BLaER1 treated with 17β-estradiol and CSF1 and Interleukin-3, amounts not matched to agents 10 nM and 100 nM (cell line): ENCODE data around the gene LAMC1.
"Not testable (repeated sequence)": the region's sequence is repeated elsewhere in the genome, so short reads cannot be mapped to it uniquely, and the experiment has no call there.

Experiments
- H3K27ac ChIP-seq, 11 experiments: shearing (Covaris generic); formaldehyde crosslinking; 2 replicates each; pipeline ENCODE4 v1.8.1; 2022
- H3K27me3 ChIP-seq, 11 experiments: shearing (Covaris generic); formaldehyde crosslinking; 2 replicates each; pipeline ENCODE4 v1.8.1; 2022
- H3K36me3 ChIP-seq, 11 experiments: shearing (Covaris generic); formaldehyde crosslinking; 2 replicates each; pipeline ENCODE4 v1.8.1; 2022
- H3K4me1 ChIP-seq, 10 experiments: shearing (Covaris generic); formaldehyde crosslinking; 2 replicates each; pipeline ENCODE4 v1.8.1; 2022
- H3K4me2 ChIP-seq, 11 experiments: shearing (Covaris generic); formaldehyde crosslinking; 2 replicates each; pipeline ENCODE4 v1.8.1; 2022
- H3K4me3 ChIP-seq, 10 experiments: shearing (Covaris generic); formaldehyde crosslinking; 2 replicates each; pipeline ENCODE4 v1.8.1; 2022
- H3K9ac ChIP-seq, 11 experiments: shearing (Covaris generic); formaldehyde crosslinking; 2 replicates each; pipeline ENCODE4 v1.8.1; 2022
- H3K9me3 ChIP-seq, 11 experiments: shearing (Covaris generic); formaldehyde crosslinking; replicated peaks in 1 of 11; 2 replicates each; pipeline ENCODE4 v1.8.1; 2022
- H4K20me1 ChIP-seq, 11 experiments: shearing (Covaris generic); formaldehyde crosslinking; 2 replicates each; pipeline ENCODE4 v1.8.1; 2022
- Cebpa-rat ChIP-seq, 11 experiments: shearing (Covaris generic); IDR thresholded peaks; 2 replicates each; pipeline ENCODE4 v1.8.1; 2022

The LAMC1 gene

DNA sequence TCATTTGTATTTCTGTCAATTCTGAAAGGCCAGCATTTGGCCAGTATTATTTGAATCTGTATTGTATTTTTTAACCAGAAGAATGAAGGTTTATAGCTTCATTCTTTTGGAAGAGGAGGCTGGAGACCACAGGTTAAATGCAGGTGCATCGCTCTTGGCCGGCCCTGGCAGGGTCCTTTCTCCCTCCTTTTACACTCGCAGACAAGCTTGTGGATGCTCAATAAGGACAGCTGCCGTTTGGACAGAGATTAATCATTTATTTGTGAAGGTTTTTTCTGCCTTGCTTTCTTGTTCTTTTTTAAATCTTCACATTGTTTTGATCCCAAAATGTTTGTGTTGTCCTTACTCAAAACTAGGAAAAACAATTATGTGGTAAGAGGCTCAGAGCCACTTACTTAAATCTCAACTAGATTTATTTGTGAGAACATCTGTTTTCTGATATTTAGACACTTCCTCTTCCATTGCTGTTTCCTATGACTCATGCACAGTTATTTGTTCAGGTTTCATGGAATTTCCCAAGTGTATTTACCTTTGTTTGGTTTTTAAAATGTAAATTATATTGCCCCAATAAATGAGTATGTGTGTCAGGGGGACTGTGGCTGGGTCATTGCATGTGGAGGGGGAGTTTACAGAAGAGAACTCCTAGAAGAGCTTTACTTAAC is 116.2 kb downstream of the LAMC1 start:
- Histone ChIP-seq H3K4me3 (no peak overlapping the region), H3K4me1 (peaks cover 8 to 25% (median 18%) of the 10 kb centered on the region in 10 experiments), H4K20me1 (0 out of 22 replicates have a peak, but pooled peaks cover 0 to under 1% (median 0%) of the 10 kb centered on the region in 11 experiments), H3K27me3 (no peaks in the 10 kb centered on the region), H3K4me2 (peak overlapping the region in 9 of 11 experiments; percentile 26 to 75 (median 63); a peak in 18 of 22 replicates), H3K36me3 (peaks cover 79 to 100% (median 94%) of the 10 kb centered on the region in 11 experiments), H3K9ac (peak overlapping the region in 5 of 11 experiments; percentile 34 to 51 (median 39); a peak in 8 of 22 replicates), H3K27ac (peak overlapping the region; percentile 23 to 72 (median 60); a peak in 18 of 22 replicates), H3K9me3 (no peaks in the 10 kb centered on the region)
- 0 out of 22 replicates have a peak, but pooled peaks of 1 of the 11 experiments have one; percentile 12 for TF ChIP-seq Cebpa-rat (IDR thresholded peaks at IDR 0.05)

DNA sequence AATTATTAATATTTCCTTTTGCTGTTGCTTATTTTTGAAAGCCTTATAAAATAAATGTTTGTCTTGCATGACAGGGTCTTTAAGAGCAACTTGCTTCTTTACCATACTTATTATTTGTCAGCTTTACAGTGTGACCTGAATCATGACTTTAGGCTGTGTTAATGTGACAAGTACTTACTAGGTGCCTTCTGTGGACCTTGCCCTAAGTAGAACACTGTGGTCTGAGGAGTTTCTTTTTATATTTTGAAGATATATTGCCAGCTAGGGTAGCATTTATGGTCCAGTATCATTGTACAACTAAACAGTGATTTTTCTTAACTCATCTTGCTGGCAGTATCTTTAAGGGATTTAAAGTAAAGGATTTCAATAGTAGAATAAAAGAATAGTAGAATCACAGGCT is 117.4 kb downstream of the LAMC1 start:
- H3K4me3 ChIP-seq = no peak overlapping the region
- TF ChIP-seq Cebpa-rat (IDR thresholded peaks at IDR 0.05) = no peak
- H3K9ac ChIP-seq = no peak overlapping the region
- H3K4me2 ChIP-seq = peak overlapping the region in 1 of 11 experiments; percentile 26; a peak in 2 of 22 replicates
- H3K4me1 ChIP-seq = peaks cover 8 to 29% (median 18%) of the 10 kb centered on the region in 10 experiments
- 0 out of 22 replicates have a peak, but pooled peaks cover 0 to 5% (median 0%) of the 10 kb centered on the region in 11 experiments for H4K20me1 ChIP-seq
- H3K9me3 ChIP-seq = no peaks in the 10 kb centered on the region
- H3K36me3 ChIP-seq = peaks cover 67 to 96% (median 88%) of the 10 kb centered on the region in 11 experiments
- no peaks in the 10 kb centered on the region for H3K27me3 ChIP-seq
- H3K27ac ChIP-seq = peak overlapping the region in 6 of 11 experiments; percentile 53 to 72 (median 66); a peak in 9 of 22 replicates

DNA sequence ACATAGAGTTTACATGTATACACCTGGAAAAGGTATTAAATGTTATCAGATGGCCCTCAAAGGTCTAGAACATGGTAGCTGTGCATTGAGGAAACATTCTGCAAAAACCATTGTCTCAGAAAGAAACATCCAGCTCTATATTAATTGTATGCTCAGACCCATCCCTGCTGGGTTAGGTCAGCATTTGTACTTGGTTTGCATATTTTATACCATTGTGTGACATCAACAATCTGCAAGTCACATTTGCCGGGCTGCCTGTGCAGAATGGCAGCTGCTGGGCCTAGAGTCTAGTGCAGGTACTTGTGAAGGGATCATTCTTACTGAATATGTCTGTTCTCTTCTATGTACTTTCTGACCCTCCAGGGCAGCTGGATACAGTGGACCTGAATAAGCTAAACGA is 119.0 kb downstream of the LAMC1 start:
- H3K27ac ChIP-seq = no peak overlapping the region
- H3K4me2 ChIP-seq = no peak overlapping the region
- no peak for TF ChIP-seq Cebpa-rat (IDR thresholded peaks at IDR 0.05)
- no peak overlapping the region for H3K4me3 ChIP-seq
- no peaks in the 10 kb centered on the region for H3K9me3 ChIP-seq
- no peaks in the 10 kb centered on the region for H3K27me3 ChIP-seq
- 0 out of 22 replicates have a peak, but pooled peaks cover 0 to 5% (median 0%) of the 10 kb centered on the region in 11 experiments for H4K20me1 ChIP-seq
- no peak overlapping the region for H3K9ac ChIP-seq
- H3K36me3 ChIP-seq = peaks cover 54 to 81% (median 72%) of the 10 kb centered on the region in 11 experiments
- H3K4me1 ChIP-seq = peaks cover 8 to 29% (median 18%) of the 10 kb centered on the region in 10 experiments

DNA sequence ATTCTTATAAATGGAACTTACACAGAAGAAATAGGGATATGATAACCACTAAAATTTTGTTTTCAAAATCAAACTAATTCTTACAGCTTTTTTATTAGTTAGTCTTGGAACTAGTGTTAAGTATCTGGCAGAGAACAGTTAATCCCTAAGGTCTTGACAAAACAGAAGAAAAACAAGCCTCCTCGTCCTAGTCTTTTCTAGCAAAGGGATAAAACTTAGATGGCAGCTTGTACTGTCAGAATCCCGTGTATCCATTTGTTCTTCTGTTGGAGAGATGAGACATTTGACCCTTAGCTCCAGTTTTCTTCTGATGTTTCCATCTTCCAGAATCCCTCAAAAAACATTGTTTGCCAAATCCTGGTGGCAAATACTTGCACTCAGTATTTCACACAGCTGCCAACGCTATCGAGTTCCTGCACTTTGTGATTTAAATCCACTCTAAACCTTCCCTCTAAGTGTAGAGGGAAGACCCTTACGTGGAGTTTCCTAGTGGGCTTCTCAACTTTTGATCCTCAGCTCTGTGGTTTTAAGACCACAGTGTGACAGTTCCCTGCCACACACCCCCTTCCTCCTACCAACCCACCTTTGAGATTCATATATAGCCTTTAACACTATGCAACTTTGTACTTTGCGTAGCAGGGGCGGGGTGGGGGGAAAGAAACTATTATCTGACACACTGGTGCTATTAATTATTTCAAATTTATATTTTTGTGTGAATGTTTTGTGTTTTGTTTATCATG is 120.5 kb downstream of the LAMC1 start:
- Histone ChIP-seq H3K4me1 (peaks cover 8 to 23% (median 14%) of the 10 kb centered on the region in 10 experiments), H3K4me2 (no peak overlapping the region), H3K27ac (no peak overlapping the region), H3K36me3 (peaks cover 40 to 65% (median 58%) of the 10 kb centered on the region in 11 experiments), H3K27me3 (no peaks in the 10 kb centered on the region), H4K20me1 (0 out of 22 replicates have a peak, but pooled peaks cover 0 to 5% (median 0%) of the 10 kb centered on the region in 11 experiments), H3K4me3 (no peak overlapping the region), H3K9ac (no peak overlapping the region), H3K9me3 (no peaks in the 10 kb centered on the region)
- TF ChIP-seq Cebpa-rat (IDR thresholded peaks at IDR 0.05) = no peak

GRCh38 chr1:183144752-183145151 is 121.5 kb downstream of the LAMC1 start:
- Histone ChIP-seq H4K20me1 (0 out of 22 replicates have a peak, but pooled peaks cover 0 to 5% (median 0%) of the 10 kb centered on the region in 11 experiments), H3K4me2 (no peak overlapping the region), H3K4me3 (no peak overlapping the region), H3K27me3 (no peaks in the 10 kb centered on the region), H3K27ac (0 out of 22 replicates have a peak overlapping the region, but pooled peaks of 1 of the 11 experiments have one; percentile 1), H3K4me1 (peaks cover under 1 to 13% (median 5%) of the 10 kb centered on the region in 10 experiments; a peak in 16 of 20 replicates), H3K9ac (no peak overlapping the region), H3K36me3 (peaks cover 36 to 55% (median 50%) of the 10 kb centered on the region in 11 experiments), H3K9me3 (no peaks in the 10 kb centered on the region)
- no peak for TF ChIP-seq Cebpa-rat (IDR thresholded peaks at IDR 0.05)

- Histone ChIP-seq H3K27me3 (no peaks in the 10 kb centered on the region), H3K4me2 (no peak overlapping the region), H3K9me3 (no peaks in the 10 kb centered on the region), H3K4me3 (no peak overlapping the region), H3K9ac (no peak overlapping the region), H4K20me1 (0 out of 22 replicates have a peak, but pooled peaks cover 0 to 5% (median 0%) of the 10 kb centered on the region in 11 experiments), H3K4me1 (peaks cover 0 to 5% (median 0%) of the 10 kb centered on the region in 10 experiments; a peak in 3 of 20 replicates), H3K27ac (no peak overlapping the region), H3K36me3 (peaks cover 14 to 26% (median 22%) of the 10 kb centered on the region in 11 experiments)
- TF ChIP-seq Cebpa-rat (IDR thresholded peaks at IDR 0.05) = no peak
These were observed 124.5 kb downstream of the LAMC1 start for GRCh38 chr1:183147735-183148134.

- Histone ChIP-seq H3K36me3 (peaks cover 5 to 17% (median 13%) of the 10 kb centered on the region in 11 experiments; a peak in 19 of 22 replicates), H3K9ac (no peak overlapping the region), H3K27ac (no peak overlapping the region), H3K4me3 (no peak overlapping the region), H3K4me1 (peaks cover 0 to 5% (median 0%) of the 10 kb centered on the region in 10 experiments; a peak in 3 of 20 replicates), H3K9me3 (no peaks in the 10 kb centered on the region), H3K4me2 (no peak overlapping the region), H4K20me1 (0 out of 22 replicates have a peak, but pooled peaks cover 0 to 5% (median 0%) of the 10 kb centered on the region in 11 experiments), H3K27me3 (no peaks in the 10 kb centered on the region)
- TF ChIP-seq Cebpa-rat (IDR thresholded peaks at IDR 0.05) = no peak
These were observed 125.4 kb downstream of the LAMC1 start for GRCh38 chr1:183148599-183148998.

GRCh38 chr1:183149273-183149672 is 126.1 kb downstream of the LAMC1 start:
- Histone ChIP-seq H3K4me2 (no peak overlapping the region), H4K20me1 (0 out of 22 replicates have a peak, but pooled peaks cover 0 to 5% (median 0%) of the 10 kb centered on the region in 11 experiments), H3K27me3 (no peaks in the 10 kb centered on the region), H3K27ac (peak overlapping the region in 1 of 11 experiments; percentile 18; a peak in 2 of 22 replicates), H3K4me3 (no peak overlapping the region), H3K36me3 (peaks cover 0 to 10% (median 7%) of the 10 kb centered on the region in 11 experiments; a peak in 14 of 22 replicates), H3K9me3 (no peaks in the 10 kb centered on the region), H3K9ac (no peak overlapping the region), H3K4me1 (peaks cover 0 to 5% (median 0%) of the 10 kb centered on the region in 10 experiments; a peak in 1 of 20 replicates)
- TF ChIP-seq Cebpa-rat (IDR thresholded peaks at IDR 0.05) = no peak

DNA sequence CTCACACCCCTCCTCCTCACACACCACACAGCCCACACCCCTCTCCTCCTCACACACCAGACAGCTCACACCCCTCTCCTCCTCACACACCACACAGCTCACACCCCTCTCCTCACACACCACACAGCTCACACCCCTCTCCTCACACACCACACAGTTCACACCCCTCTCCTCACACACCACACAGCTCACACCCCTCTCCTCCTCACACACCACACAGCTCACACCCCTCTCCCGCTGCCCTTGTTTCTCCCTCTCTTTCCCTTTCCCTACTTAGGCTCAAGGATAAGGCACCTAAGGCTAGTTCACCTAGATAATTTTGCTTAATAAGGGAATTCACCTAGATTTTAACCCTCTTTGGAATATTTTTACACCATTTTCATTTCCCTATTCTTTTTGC is 126.8 kb downstream of the LAMC1 start:
- not testable (repeated sequence) for H3K4me3 ChIP-seq, H3K9ac ChIP-seq, H4K20me1 ChIP-seq, H3K4me1 ChIP-seq, H3K9me3 ChIP-seq, H3K4me2 ChIP-seq, H3K36me3 ChIP-seq, H3K27ac ChIP-seq, H3K27me3 ChIP-seq
